Activated naive CD4-positive, alpha-beta T cell treated with anti-CD3 and anti-CD28 coated beads, Interleukin-2, amount 10 ng/mL, durations not matched to agents 5 hours and 36 hours (primary cell): Measurements from ENCODE around the gene ATP9A. TPM values are rescaled to one million over a fixed set of nuclear protein-coding genes. Genes with fewer than 3 reads are reported as not detected.

Experiments
- total RNA-seq, 2 experiments: library from RNA; stranded (reverse); gene quantifications; one replicate each; pipeline ENCODE4 v1.2.3, GENCODE V29; 2021

The ATP9A gene
- total RNA-seq, result under 1 TPM; 0.10 to 0.20 TPM

GRCh38 chr20:51767867-51768758 lies at the start of gene ATP9A:
Gene ATP9A, minus strand, starts transcription at chr20:51768390. Its CDS starts 21 bp downstream, at chr20:51768369.

GRCh38 chr20:51802170-51802751 lies 34.1 kb upstream of the ATP9A start, which contains the start of gene SALL4:
Gene SALL4, minus strand, starts transcription at chr20:51802521. Its CDS starts 113 bp downstream, at chr20:51802408.

Other genes starting within 250 kb of the ATP9A start
- 10 to 100 TPM; 59.0 to 60.4 TPM for gene NFATC2, start 225.7 kb downstream of the ATP9A start, total RNA-seq
- not detected for gene SALL4, start 34.1 kb upstream of the ATP9A start, total RNA-seq